Breast epithelium (tissue), 4 donors: ENCODE data around the gene HIGD1A. TPM values are rescaled to one million over a fixed set of nuclear protein-coding genes. Genes with fewer than 3 reads are reported as not detected.

Experiments
- DNase-seq, 2 donors: peaks; one replicate each; pipeline ENCODE4 v3.0.0-alpha.2; 2019; ENCODE audit warnings: low spot score in 2 of 2
- H3K27ac ChIP-seq, 2 donors: fragments of 200-600 bp; sonication (generic) in 1 of 2; one replicate each; pipeline ENCODE4 v1.5.1; 2016 to 2019; ENCODE audit warnings: mild to moderate bottlenecking in 1 of 2
- H3K27me3 ChIP-seq, 2 donors: fragments of 200-600 bp; sonication (generic) in 1 of 2; one replicate each; pipeline versions ENCODE4 v1.5.1 to v1.6.0; 2017 to 2019; ENCODE audit warnings: control low read depth in 1 of 2, mild to moderate bottlenecking in 1 of 2
- H3K36me3 ChIP-seq: fragments of 200-600 bp; one replicate; pipeline ENCODE4 v1.5.1; 2019
- H3K4me1 ChIP-seq, 2 donors: fragments of 200-600 bp; sonication (generic); one replicate each; pipeline ENCODE4 v1.5.1; 2016 to 2019; ENCODE audit warnings: control low read depth in 1 of 2
- H3K4me3 ChIP-seq, 3 donors: fragments of 200-600 bp; sonication (generic); 1 replicate in 2 of 3; 2 replicates in 1 of 3; pipeline ENCODE4 v1.5.1; 2016 to 2019; ENCODE audit warnings: mild to moderate bottlenecking in 3 of 3, moderate library complexity in 2 of 3
- H3K9me3 ChIP-seq, 2 donors: fragments of 200-600 bp; sonication (generic) in 1 of 2; one replicate each; pipeline ENCODE4 v1.5.1; 2016 to 2019; ENCODE audit warnings: control low read depth in 1 of 2
- POLR2A ChIP-seq: fragments of 450-650 bp; IDR thresholded peaks from one replicate; pipeline ENCODE4 v1.6.1; 2016; ENCODE audit warnings: antibody characterized with exemption, mild to moderate bottlenecking, moderate library complexity
- POLR2AphosphoS5 ChIP-seq, 3 donors: sonication (generic); formaldehyde crosslinking; IDR thresholded peaks; one replicate each; pipeline ENCODE4 v1.6.1; 2017; ENCODE audit warnings: antibody characterized with exemption in 3 of 3
- intact Hi-C: fragments of 100-400 bp; cut with DNase I; formaldehyde crosslinking; loops from one replicate; pipeline ENCODE4 v1.15.1; 2023; ENCODE audit warnings: low total_unique reads
- total RNA-seq, 3 donors: library from RNA; depleted of rRNA; stranded (reverse); fragments of >200 nt; gene quantifications; one replicate each; pipeline ENCODE4 v1.1.0, GENCODE V29; 2016
- TF ChIP-seq, protein P1 (sequence below), 3 donors: fragments of 450-650 bp; IDR thresholded peaks; one replicate each; pipeline ENCODE4 v1.5.1; 2016 to 2017; ENCODE audit warnings: antibody characterized with exemption in 3 of 3, mild to moderate bottlenecking in 3 of 3, moderate library complexity in 3 of 3

HIGD1A gene
- total RNA-seq, 3 donors from 2014 or later = 131 to 185 (median 148) TPM

DNA sequence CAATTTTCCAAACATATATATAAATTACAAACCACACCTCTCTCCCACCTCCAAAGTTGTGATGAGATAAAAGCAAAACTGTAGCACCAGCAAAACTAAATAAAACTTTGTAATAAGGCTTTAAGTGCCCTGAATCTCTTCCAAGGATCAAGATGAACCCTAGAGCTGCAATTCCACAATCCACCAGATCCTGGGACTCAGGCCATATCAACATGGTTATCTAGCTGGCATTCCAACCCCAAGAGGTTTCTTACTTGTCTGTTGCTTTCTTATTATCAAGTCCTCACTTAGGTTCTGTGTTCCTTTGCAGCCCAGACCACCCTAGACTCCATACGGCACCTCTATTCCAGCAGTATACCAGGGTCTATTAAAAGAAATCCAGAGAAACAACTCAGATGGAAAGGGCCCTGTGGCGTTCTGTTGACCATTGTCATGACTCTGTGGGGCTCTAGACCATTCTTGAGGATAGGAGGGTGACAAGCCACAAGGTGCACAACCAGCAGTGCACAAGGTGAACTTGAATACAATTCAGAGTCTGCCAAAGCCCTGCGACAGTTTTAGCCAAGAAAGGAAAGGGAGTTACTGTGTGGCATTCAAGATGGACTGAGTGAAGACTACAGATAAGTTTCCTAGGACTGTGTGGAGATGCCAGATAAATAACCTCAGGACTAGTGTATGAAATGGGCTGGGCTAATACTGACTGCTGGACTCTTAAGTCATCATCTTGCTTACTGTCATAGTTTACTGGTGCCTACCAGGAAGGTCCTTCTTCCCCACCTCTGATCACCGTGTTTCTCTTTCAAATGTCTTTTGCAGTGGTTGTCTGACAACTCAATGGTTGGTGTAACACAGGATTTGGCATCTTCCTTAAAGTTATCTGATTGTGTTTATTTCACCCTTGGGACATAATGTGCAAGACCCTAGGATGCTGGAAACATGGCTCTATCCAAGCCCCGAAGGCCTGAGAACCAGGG, 32.1 kb upstream of the HIGD1A start:
- no peaks in the 10 kb centered on the region for H3K4me1 ChIP-seq
- H3K4me3 ChIP-seq = no peak overlapping the region
- no peaks in the 10 kb centered on the region for H3K27me3 ChIP-seq
- no peaks in the 10 kb centered on the region for H3K36me3 ChIP-seq
- no peak overlapping the region for H3K27ac ChIP-seq
- no peak for DNase-seq
- intact Hi-C loops = loop anchor here (10.0 kb wide), 1 partner anchor 52 kb away; no protein-coding TSS in a partner anchor
- no peak for TF ChIP-seq POLR2AphosphoS5 (IDR thresholded peaks at IDR 0.05)
- TF ChIP-seq, protein P1, sequence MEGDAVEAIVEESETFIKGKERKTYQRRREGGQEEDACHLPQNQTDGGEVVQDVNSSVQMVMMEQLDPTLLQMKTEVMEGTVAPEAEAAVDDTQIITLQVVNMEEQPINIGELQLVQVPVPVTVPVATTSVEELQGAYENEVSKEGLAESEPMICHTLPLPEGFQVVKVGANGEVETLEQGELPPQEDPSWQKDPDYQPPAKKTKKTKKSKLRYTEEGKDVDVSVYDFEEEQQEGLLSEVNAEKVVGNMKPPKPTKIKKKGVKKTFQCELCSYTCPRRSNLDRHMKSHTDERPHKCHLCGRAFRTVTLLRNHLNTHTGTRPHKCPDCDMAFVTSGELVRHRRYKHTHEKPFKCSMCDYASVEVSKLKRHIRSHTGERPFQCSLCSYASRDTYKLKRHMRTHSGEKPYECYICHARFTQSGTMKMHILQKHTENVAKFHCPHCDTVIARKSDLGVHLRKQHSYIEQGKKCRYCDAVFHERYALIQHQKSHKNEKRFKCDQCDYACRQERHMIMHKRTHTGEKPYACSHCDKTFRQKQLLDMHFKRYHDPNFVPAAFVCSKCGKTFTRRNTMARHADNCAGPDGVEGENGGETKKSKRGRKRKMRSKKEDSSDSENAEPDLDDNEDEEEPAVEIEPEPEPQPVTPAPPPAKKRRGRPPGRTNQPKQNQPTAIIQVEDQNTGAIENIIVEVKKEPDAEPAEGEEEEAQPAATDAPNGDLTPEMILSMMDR (IDR thresholded peaks at IDR 0.05) = no peak
- no peak for TF ChIP-seq POLR2A
- H3K9me3 ChIP-seq = no peaks in the 10 kb centered on the region

DNA sequence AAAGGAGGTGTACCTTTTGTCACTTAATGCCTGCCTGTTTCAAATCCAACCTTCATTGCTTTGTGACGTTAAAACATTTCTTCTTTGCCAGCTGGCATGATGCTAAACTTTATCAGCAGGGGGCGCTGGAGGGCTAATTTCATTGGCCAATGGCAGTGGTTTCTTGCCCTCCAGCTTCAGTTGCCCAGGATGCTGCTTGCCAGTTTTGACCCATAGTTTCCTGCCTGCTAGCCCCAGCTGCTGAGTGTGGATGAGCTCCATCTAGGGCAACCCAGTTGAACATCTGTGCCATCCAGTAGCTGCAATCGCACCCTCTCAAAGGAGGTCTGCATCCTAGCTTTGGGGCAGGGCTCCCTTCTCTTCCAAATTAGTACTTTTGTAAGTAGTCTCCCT, 27.0 kb upstream of the HIGD1A start:
- Histone ChIP-seq H3K27me3 (no peaks in the 10 kb centered on the region), H3K9me3 (no peaks in the 10 kb centered on the region), H3K36me3 (no peaks in the 10 kb centered on the region), H3K4me1 (no peaks in the 10 kb centered on the region), H3K4me3 (no peak overlapping the region), H3K27ac (no peak overlapping the region)
- TF ChIP-seq POLR2A = no peak
- TF ChIP-seq, protein P1 (IDR thresholded peaks at IDR 0.05) = peak; percentile 45 to 64 (median 46)
- intact Hi-C loops = loop anchor here (10.0 kb wide), 1 partner anchor 47 kb away; no protein-coding TSS in a partner anchor
- DNase-seq = peak in 1 of 2 donors; percentile 59

GRCh38 chr3:42830437-42831320, 26.4 kb upstream of the HIGD1A start:
- Histone ChIP-seq H3K9me3 (no peaks in the 10 kb centered on the region), H3K4me1 (no peaks in the 10 kb centered on the region), H3K27ac (no peak overlapping the region), H3K36me3 (no peaks in the 10 kb centered on the region), H3K4me3 (no peak overlapping the region), H3K27me3 (no peaks in the 10 kb centered on the region)
- TF ChIP-seq POLR2AphosphoS5 (IDR thresholded peaks at IDR 0.05) = no peak
- TF ChIP-seq, protein P1 (IDR thresholded peaks at IDR 0.05) = peak; percentile 29 to 46 (median 35)
- intact Hi-C loops = loop anchor here (10.0 kb wide), 1 partner anchor 46 kb away; no protein-coding TSS in a partner anchor
- DNase-seq = no peak

GRCh38 chr3:42829628-42830436, 25.5 kb upstream of the HIGD1A start:
- Histone ChIP-seq H3K4me3 (no peak overlapping the region), H3K36me3 (no peaks in the 10 kb centered on the region), H3K27me3 (no peaks in the 10 kb centered on the region), H3K4me1 (no peaks in the 10 kb centered on the region), H3K9me3 (no peaks in the 10 kb centered on the region), H3K27ac (peak overlapping the region in 1 of 2 donors; percentile 13)
- intact Hi-C loops = loop anchor here (10.0 kb wide), 1 partner anchor 45 kb away; no protein-coding TSS in a partner anchor
- no peak for DNase-seq
- no peak for TF ChIP-seq POLR2A
- TF ChIP-seq, protein P1 (IDR thresholded peaks at IDR 0.05) = no peak
- no peak for TF ChIP-seq POLR2AphosphoS5 (IDR thresholded peaks at IDR 0.05)
